Testis (tissue), 3 donors: ENCODE results near the gene SHC2. TPM values are rescaled to one million over a fixed set of nuclear protein-coding genes. Genes with fewer than 3 reads are reported as not detected.

Experiments used
- DNase-seq: peaks from one replicate; pipeline ENCODE4 v3.0.0-alpha.2; 2019
- H3K27ac ChIP-seq, 2 donors: fragments of 200-600 bp; sonication (generic); one replicate each; pipeline ENCODE4 v1.5.1; 2019
- H3K27me3 ChIP-seq: fragments of 200-600 bp; sonication (generic); one replicate; pipeline ENCODE4 v1.5.1; 2019
- H3K36me3 ChIP-seq: fragments of 200-600 bp; sonication (generic); one replicate; pipeline ENCODE4 v1.5.1; 2017; ENCODE audit warnings: low read depth; ENCODE audit errors: missing control alignments
- H3K4me1 ChIP-seq: fragments of 200-600 bp; sonication (generic); one replicate; pipeline ENCODE4 v1.5.1; 2019
- H3K4me3 ChIP-seq, 2 donors: fragments of 200-600 bp; sonication (generic); one replicate each; pipeline ENCODE4 v1.5.1; 2017 to 2019
- H3K9me3 ChIP-seq: fragments of 200-600 bp; sonication (generic); one replicate; pipeline ENCODE4 v1.5.1; 2017
- CTCF ChIP-seq, 3 experiments: fragments of 450-650 bp in 2 of 3; fragments of 200-600 bp in 1 of 3; sonication (generic) in 1 of 3; IDR thresholded peaks; one replicate each; pipeline ENCODE4 v1.5.1; 2016 to 2019; ENCODE audit warnings: antibody characterized with exemption in 3 of 3, mild to moderate bottlenecking in 2 of 3, moderate library complexity in 1 of 3
- POLR2A ChIP-seq: fragments of 450-650 bp; IDR thresholded peaks from one replicate; pipeline ENCODE4 v1.6.1; 2017; ENCODE audit warnings: antibody characterized with exemption, mild to moderate bottlenecking, moderate library complexity
- WGBS, 2 donors: methylation state at CpG; one replicate each; pipeline ENCODE4 v1.1.5; 2018; 5-methylcytosine and 5-hydroxymethylcytosine counted together
- intact Hi-C: fragments of 100-400 bp; cut with DNase I; formaldehyde crosslinking; loops from one replicate; pipeline ENCODE4 v1.15.1; 2023; ENCODE audit warnings: low total_unique reads
- polyA plus RNA-seq: library from polyadenylated mRNA; stranded (reverse); fragments of 350-450 nt; fragmentation: Illumina TruSeq; extraction: RNeasy Lipid Tissue Mini Kit (QIAGEN cat#74804); gene quantifications from one replicate; pipeline ENCODE4 v1.2.3, GENCODE V29; 2014; ENCODE audit warnings: low read depth, low replicate concordance; ENCODE audit not compliant: insufficient read depth
- total RNA-seq, 2 donors: library from RNA; depleted of rRNA; stranded (reverse); fragments of >200 nt; gene quantifications; one replicate each; pipeline ENCODE4 v1.2.3, GENCODE V29; 2016

SHC2 gene
- total and polyA plus RNA-seq, 3 donors from 2014 or later: 26.7 to 67.3 (median 57.8) TPM

GRCh38 chr19:468587-469256 lies 7.9 kb upstream of the SHC2 start:
- H3K4me1 ChIP-seq: no peaks in the 10 kb centered on the region
- no peak overlapping the region for H3K27ac ChIP-seq
- H3K36me3 ChIP-seq: no peaks in the 10 kb centered on the region
- no peak for TF ChIP-seq POLR2A
- TF ChIP-seq CTCF (IDR thresholded peaks at IDR 0.05): no peak
- intact Hi-C loops: no loop called here
- H3K9me3 ChIP-seq: no peaks in the 10 kb centered on the region
- H3K4me3 ChIP-seq: no peak overlapping the region
- 66 to 76% methylated on average over 22 to 27 of the region's 27 CpGs for WGBS, 2 donors
- no peaks in the 10 kb centered on the region for H3K27me3 ChIP-seq
- no peak for DNase-seq

- no peaks in the 10 kb centered on the region for H3K9me3 ChIP-seq
- WGBS, 2 donors: 72 to 74% methylated on average over 9 to 11 of the region's 11 CpGs
- intact Hi-C loops: no loop called here
- no peak for DNase-seq
- no peaks in the 10 kb centered on the region for H3K4me1 ChIP-seq
- H3K36me3 ChIP-seq: no peaks in the 10 kb centered on the region
- H3K27me3 ChIP-seq: no peaks in the 10 kb centered on the region
- no peak overlapping the region for H3K4me3 ChIP-seq
- H3K27ac ChIP-seq: no peak overlapping the region
- TF ChIP-seq POLR2A (no peak), CTCF (IDR thresholded peaks at IDR 0.05) (no peak)
These were observed 6.7 kb upstream of the SHC2 start for GRCh38 chr19:467554-467953.

- WGBS, 2 donors: 93 to 96% methylated on average over 3 of the region's 3 CpGs
- H3K27ac ChIP-seq: no peak overlapping the region
- intact Hi-C loops: no loop called here
- H3K9me3 ChIP-seq: no peaks in the 10 kb centered on the region
- H3K36me3 ChIP-seq: no peaks in the 10 kb centered on the region
- DNase-seq: no peak
- H3K27me3 ChIP-seq: no peaks in the 10 kb centered on the region
- TF ChIP-seq POLR2A: no peak
- no peak for TF ChIP-seq CTCF (IDR thresholded peaks at IDR 0.05)
- no peak overlapping the region for H3K4me3 ChIP-seq
- peaks cover 8% of the 10 kb centered on the region for H3K4me1 ChIP-seq
These were observed 4.4 kb upstream of the SHC2 start for GRCh38 chr19:465056-465816.

- no peak for DNase-seq
- no peaks in the 10 kb centered on the region for H3K9me3 ChIP-seq
- 91 to 94% methylated on average over 4 to 9 of the region's 9 CpGs for WGBS, 2 donors
- H3K4me1 ChIP-seq: peaks cover 8% of the 10 kb centered on the region
- intact Hi-C loops: no loop called here
- no peak overlapping the region for H3K27ac ChIP-seq
- TF ChIP-seq POLR2A: no peak
- TF ChIP-seq CTCF (IDR thresholded peaks at IDR 0.05): no peak
- H3K27me3 ChIP-seq: no peaks in the 10 kb centered on the region
- H3K36me3 ChIP-seq: no peaks in the 10 kb centered on the region
- H3K4me3 ChIP-seq: no peak overlapping the region
These were observed 3.3 kb upstream of the SHC2 start for GRCh38 chr19:464208-464545.
